ENCODE measurements around the gene MYRF.

MYRF gene

DNA sequence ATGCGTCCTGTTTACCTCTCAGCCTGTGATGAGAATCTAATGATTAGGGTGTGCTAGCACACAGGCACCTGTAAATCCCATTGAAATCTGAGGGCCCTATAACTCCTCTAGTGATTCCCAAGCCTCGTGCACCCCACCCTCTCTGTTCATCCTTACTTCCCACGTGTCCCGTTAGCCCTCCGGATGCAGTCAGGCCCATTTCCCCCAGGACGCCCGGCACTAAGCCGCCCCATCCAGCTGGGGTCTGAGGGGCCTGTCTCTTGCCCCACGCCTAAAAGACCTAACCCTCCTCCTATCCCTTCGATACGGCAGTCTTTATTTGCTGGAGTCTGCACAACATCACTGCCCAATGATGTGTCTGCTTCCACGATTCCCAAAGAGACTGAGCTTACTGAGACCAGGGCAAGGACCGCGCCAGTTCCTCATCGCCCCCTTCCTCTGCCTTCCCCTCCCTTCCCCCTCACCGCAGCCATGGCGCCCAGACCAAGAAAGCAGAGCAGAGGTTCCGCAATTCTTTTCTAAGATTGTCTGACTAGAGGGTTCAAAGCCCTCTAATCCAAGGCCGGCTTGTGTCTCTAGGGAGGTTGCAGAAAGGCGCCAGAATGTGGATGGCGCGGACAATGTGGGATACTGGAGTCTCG is 74.6 kb downstream of the MYRF start:
- DNase-seq (ENCODE audit: insufficient read length): peak; percentile 42
- no peak for FAIRE-seq

DNA sequence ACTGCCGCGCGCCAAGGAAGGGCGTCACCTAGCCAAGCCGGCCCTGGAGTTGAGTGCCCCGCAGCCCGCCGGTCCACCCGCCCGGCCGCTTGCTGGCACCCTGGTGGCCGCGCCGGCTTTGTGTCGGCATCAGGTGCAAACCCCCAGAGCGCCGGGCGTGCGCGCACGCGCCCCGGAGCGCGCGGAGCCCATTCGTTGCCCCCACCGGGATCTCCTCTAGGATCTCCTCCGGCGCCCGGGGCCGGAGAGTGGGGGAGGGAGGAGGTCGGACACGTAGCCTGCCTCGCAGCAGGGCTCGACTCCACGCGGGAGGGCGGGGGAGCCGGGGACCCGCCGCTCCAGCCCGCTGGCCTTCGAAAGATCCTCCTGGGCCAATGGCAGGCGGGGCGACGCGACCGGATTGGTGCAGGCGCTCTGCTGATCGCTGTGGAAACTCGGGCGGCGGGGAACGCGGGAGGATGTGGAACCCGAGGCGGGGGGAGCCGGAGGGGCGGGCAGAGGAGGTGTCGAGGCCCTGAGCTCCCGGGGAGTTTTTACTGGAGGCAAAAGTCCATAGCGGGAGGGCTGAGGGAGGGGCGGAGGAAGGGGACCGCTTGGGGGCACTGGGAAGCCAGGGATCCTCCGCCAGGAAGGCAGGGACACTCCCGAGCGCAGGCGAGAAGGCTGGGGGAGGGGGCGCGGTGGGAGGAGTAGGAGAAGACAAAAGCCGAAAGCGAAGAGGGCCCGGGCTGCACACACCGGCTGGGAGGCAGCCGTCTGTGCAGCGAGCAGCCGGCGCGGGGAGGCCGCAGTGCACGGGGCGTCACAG is 75.3 kb downstream of the MYRF start, which contains the start of gene FADS2:
Gene FADS2, plus strand, starts transcription at position 730 of the 808 bp plus-strand sequence. CDS start 91 bp downstream, outside the sequence.
- TF ChIP-seq TAF1 (IDR thresholded peaks at IDR 0.05; ENCODE audit: borderline replicate concordance, low read depth, low read length): no peak; the same call in 1 of the 2 replicates
- peak; percentile 80 for TF ChIP-seq POLR2AphosphoS5 (IDR thresholded peaks at IDR 0.05; ENCODE audit: low read depth, low read length)
- TF ChIP-seq POLR2A (IDR thresholded peaks at IDR 0.05; ENCODE audit: low read depth, low read length): peak; percentile 67; the same call in 1 of the 2 replicates
- FAIRE-seq (peak; percentile 99), DNase-seq (ENCODE audit: insufficient read length) (peak; percentile 92)

More for the DNA sequence above, 74.6 kb downstream of the MYRF start:
- TF ChIP-seq TAF1 (IDR thresholded peaks at IDR 0.05; ENCODE audit: borderline replicate concordance, low read depth, low read length): no peak; the same call in 1 of the 2 replicates
- TF ChIP-seq POLR2A (IDR thresholded peaks at IDR 0.05; ENCODE audit: low read depth, low read length): no peak; the same call in 1 of the 2 replicates
- peak; percentile 49; the same call in 1 of the 2 replicates for TF ChIP-seq POLR2AphosphoS5 (IDR thresholded peaks at IDR 0.05; ENCODE audit: low read depth, low read length)

DNA sequence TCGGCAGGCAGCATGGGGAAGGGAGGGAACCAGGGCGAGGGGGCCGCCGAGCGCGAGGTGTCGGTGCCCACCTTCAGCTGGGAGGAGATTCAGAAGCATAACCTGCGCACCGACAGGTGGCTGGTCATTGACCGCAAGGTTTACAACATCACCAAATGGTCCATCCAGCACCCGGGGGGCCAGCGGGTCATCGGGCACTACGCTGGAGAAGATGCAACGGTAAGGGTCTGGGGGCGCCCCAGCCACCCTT is 75.9 kb downstream of the MYRF start:
- TF ChIP-seq POLR2A (IDR thresholded peaks at IDR 0.05; ENCODE audit: low read depth, low read length) (no peak), POLR2AphosphoS5 (IDR thresholded peaks at IDR 0.05; ENCODE audit: low read depth, low read length) (peak; percentile 31; the same call in 1 of the 2 replicates)
- DNase-seq (ENCODE audit: insufficient read length) (no peak), FAIRE-seq (no peak)

DNA sequence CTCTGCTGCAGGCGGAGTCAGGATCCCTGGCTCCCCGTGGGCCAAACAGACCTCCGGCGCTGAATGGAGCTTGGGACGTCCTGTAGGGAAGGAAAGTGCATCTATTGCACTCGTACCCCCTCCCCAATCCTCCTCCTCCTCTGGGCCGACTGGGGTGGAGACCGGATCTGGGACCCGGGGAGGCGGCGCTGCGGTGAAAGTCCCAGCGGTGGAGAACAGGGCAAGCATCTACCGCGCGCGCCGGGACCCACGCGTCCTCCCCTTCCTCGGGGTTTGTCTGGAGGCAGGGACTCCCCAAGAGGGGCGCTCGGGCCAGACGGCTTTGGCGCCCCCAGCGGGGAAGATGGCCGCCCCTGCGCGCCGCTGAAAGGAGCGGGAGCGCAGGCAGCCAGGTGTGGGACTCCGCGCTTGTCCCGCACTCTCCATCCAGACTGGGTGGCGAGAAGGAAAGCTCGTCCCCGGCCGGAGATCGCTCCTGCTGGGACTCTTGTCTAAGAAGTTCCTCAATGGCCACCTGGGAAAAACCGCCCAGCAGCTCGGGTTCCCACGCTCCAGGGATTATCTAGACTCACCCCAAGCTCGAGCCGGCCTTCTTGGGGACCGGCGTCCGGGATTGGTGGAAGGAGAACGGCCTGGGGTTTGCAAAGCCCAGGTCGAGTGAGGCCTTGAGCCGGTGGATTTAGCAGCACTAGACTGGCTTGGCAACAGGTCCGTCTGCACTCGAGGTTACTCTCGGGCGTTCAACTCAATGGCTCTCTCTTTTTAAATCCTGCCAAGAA is 76.4 kb downstream of the MYRF start:
- FAIRE-seq (no peak), DNase-seq (ENCODE audit: insufficient read length) (peak; percentile 75)
- no peak for TF ChIP-seq POLR2AphosphoS5 (IDR thresholded peaks at IDR 0.05; ENCODE audit: low read depth, low read length)
- peak; percentile 48; the same call in 1 of the 2 replicates for TF ChIP-seq POLR2A (IDR thresholded peaks at IDR 0.05; ENCODE audit: low read depth, low read length)
- TF ChIP-seq TAF1 (IDR thresholded peaks at IDR 0.05; ENCODE audit: borderline replicate concordance, low read depth, low read length): no peak

DNA sequence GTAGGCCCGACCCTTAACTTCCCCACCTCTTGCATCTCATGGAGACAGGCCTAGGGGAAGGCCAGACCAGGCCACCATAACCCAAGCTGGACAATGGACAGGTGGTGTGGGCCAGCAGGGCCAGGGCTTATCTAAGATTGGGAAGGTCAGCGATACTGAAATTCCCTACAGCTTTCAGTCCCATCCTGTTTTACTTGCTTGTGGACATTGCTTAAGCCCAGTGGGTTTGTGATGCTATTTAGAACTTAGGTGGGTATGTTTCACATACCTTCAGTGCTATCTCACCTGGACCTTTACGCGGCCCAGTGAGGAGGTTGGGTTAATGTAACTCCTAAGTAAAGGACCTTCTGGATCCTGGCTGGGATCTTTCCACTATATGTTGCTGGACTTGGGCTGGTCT is 77.4 kb downstream of the MYRF start:
- no peak for DNase-seq (ENCODE audit: insufficient read length)
- peak; percentile 57 for FAIRE-seq
- no peak for TF ChIP-seq TAF1 (IDR thresholded peaks at IDR 0.05; ENCODE audit: borderline replicate concordance, low read depth, low read length)
- TF ChIP-seq POLR2A (IDR thresholded peaks at IDR 0.05; ENCODE audit: low read depth, low read length): no peak
- no peak for TF ChIP-seq POLR2AphosphoS5 (IDR thresholded peaks at IDR 0.05; ENCODE audit: low read depth, low read length)

DNA sequence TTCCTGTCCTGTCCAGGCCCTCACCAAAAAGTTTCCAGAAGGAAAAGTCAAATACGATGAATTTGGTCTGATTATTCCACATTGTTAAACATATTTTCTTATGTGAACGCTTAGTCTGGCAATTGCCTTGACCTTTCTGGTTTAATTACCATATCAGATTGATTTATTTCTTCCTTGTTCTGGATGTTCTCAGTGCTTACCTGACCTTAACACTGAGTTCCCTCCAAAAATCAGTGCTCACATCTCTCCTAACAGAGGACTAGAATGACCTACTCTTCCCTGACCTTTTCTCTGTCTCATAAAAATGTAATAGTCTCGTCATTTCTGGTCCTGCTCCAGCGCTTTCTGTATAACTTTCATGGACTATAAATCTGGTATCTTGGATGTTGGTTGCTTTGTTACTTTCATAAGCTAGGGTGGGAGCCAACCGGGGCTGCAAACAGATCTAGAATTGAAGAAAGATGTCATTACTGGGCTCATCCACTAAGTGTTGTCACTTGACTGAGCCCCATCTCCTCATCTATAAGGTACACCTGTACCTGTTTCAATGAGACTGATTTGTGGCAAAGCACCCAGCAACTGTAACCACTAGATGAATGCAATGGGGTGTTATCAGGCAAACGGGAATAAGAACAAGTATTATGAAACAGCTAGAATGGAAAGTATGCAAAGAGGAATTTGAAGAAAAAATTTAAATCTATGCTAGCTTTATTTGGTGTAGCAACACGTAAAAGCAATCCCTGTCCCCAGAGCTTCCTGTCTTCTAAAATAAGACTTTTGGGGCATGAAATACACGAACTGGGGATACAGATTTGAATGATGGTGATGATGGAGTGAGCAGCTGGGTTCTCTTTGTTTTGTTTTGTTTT is 78.0 kb downstream of the MYRF start:
- DNase-seq (ENCODE audit: insufficient read length) (no peak), FAIRE-seq (peak; percentile 46)
- TF ChIP-seq TAF1 (IDR thresholded peaks at IDR 0.05; ENCODE audit: borderline replicate concordance, low read depth, low read length): no peak
- no peak for TF ChIP-seq POLR2AphosphoS5 (IDR thresholded peaks at IDR 0.05; ENCODE audit: low read depth, low read length)
- TF ChIP-seq POLR2A (IDR thresholded peaks at IDR 0.05; ENCODE audit: low read depth, low read length): no peak

DNA sequence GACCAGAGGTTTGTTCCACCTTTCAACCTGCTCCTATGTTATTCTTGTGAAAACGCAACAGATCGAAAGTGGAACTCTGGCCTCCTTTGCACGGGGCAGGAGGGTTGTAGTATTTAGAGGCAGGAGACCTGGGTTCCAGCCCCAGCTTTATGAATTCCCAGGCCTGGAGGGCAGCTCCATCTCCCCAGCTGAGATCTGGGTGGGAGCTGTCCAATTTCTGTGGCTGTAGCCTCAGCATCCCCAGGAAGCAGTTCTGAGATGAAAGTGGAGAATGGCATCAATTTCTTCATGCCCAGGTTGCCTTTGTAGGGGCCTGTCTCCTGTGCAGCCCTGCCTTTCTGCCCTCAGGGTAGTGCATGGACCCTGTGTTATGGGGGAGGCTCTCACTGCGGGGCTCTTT is 79.8 kb downstream of the MYRF start:
- FAIRE-seq (no peak), DNase-seq (ENCODE audit: insufficient read length) (no peak)
- TF ChIP-seq POLR2A (IDR thresholded peaks at IDR 0.05; ENCODE audit: low read depth, low read length) (no peak), POLR2AphosphoS5 (IDR thresholded peaks at IDR 0.05; ENCODE audit: low read depth, low read length) (no peak), TAF1 (IDR thresholded peaks at IDR 0.05; ENCODE audit: borderline replicate concordance, low read depth, low read length) (no peak)

DNA sequence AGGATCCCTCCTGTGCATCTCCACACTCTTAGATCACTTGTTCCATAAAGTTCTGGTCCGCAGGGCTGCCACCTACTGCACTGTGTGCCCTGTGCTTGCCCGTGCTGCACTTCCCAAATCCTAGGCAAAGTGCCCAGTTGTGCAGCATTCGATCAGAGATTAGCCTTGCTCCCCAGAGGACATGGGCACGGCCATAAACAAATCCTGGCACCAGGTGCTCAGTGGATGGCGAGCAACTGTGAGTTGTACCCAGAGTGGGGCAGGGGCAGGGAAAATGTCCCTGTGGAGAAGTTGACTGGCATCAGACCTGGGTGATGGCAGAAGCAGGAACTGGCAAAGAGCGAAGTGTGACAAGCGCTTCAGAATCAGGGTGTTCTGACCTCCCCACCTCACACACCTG is 80.3 kb downstream of the MYRF start:
- DNase-seq (ENCODE audit: insufficient read length) (no peak), FAIRE-seq (no peak)
- TF ChIP-seq TAF1 (IDR thresholded peaks at IDR 0.05; ENCODE audit: borderline replicate concordance, low read depth, low read length) (no peak), POLR2AphosphoS5 (IDR thresholded peaks at IDR 0.05; ENCODE audit: low read depth, low read length) (no peak), POLR2A (IDR thresholded peaks at IDR 0.05; ENCODE audit: low read depth, low read length) (no peak)

DNA sequence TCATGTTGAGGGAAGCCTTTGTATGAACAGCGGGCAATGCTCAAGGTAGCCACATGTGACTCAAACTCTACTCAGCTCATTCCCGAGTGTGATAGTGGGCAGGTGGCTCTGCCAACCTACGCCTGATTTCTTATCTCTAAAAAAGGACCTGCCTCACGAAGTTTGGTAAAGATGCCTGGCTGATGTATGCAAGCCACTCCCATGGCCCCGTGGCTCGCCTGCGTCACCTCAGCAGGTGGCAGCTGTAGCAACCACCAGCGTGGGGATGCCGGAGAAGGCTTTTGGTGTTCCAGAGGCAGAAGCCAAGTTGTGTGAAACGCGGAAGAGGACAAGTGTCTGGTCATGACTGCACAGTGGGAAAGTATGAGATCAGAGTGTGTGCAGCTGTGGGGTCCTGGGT is 81.0 kb downstream of the MYRF start:
- DNase-seq (ENCODE audit: insufficient read length): no peak
- TF ChIP-seq POLR2AphosphoS5 (IDR thresholded peaks at IDR 0.05; ENCODE audit: low read depth, low read length): no peak
- TF ChIP-seq POLR2A (IDR thresholded peaks at IDR 0.05; ENCODE audit: low read depth, low read length): no peak
- no peak for TF ChIP-seq TAF1 (IDR thresholded peaks at IDR 0.05; ENCODE audit: borderline replicate concordance, low read depth, low read length)
- FAIRE-seq: no peak

DNA sequence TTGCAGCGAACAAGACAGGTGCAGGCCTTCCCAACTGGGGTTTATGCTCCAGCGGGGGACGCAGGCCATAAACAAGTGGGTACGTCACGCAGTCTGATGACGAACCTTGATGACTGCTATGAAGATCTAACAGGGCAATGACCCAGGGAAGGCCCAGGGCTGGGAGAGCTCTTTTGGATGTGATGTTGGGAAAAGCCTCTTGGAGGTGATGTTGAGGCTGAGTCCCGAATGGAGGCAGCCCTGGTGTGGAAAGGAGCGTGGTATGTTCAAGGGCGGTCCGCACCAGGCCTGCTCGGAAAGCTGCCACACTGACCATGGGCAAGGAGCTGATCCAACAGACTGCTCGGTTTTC is 81.5 kb downstream of the MYRF start:
- TF ChIP-seq TAF1 (IDR thresholded peaks at IDR 0.05; ENCODE audit: borderline replicate concordance, low read depth, low read length) (no peak), POLR2A (IDR thresholded peaks at IDR 0.05; ENCODE audit: low read depth, low read length) (no peak), POLR2AphosphoS5 (IDR thresholded peaks at IDR 0.05; ENCODE audit: low read depth, low read length) (no peak)
- DNase-seq (ENCODE audit: insufficient read length) (no peak), FAIRE-seq (peak; percentile 51)
